ENCODE data around the gene MMP3. TPM values are rescaled to one million over a fixed set of nuclear protein-coding genes. Genes with fewer than 3 reads are reported as not detected.

The MMP3 gene
- polyA plus RNA-seq, 1 experiment = 2.1 TPM

DNA sequence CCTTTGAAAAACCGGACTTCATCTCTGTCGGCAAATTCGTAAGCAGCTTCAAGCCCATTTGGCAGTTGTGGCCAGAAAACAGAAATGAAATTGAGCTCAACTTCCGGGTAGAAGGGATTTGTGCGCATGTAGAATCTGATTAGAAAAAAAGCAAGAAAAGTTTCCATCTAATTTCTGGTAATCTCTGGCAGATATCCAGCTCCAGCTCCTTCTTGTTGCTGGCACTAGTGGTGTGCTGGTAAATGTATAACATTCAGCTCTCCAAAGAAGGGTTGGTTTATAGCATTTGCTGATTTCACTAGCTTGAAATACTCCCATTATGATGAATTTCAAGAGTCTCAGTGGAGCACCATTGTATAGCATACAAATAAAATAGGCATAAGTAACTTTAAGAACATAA, 50.8 kb downstream of the MMP3 start:
- ChIA-PET CTCF (interaction anchor here (1.0 to 2.0 kb wide), 2 partner anchors 12 to 122 kb away, joined by 3 to 7 read pairs; partner anchors contain the start of gene MMP10), POLR2A (no interaction called here)
- no peak overlapping the region for H3K27ac ChIP-seq (ENCODE audit: low read depth, low read length)
- TF ChIP-seq CTCF (IDR thresholded peaks at IDR 0.05; ENCODE audit: low read depth, low read length) = no peak
- no peaks in the 10 kb centered on the region for H3K27me3 ChIP-seq (ENCODE audit: control insufficient read depth, insufficient read depth, low read length)
- no peaks in the 10 kb centered on the region for H3K9me3 ChIP-seq (ENCODE audit: control insufficient read depth, insufficient read depth, low read length)
- no peak for DNase-seq (ENCODE audit: low read depth, low spot score)
- no peak overlapping the region for H3K4me3 ChIP-seq (ENCODE audit: low read depth, low read length)

- ChIA-PET CTCF (interaction anchor here (1.0 to 2.0 kb wide), 2 partner anchors 10 to 19 kb away, joined by 3 to 7 read pairs; partner anchors contain the start of gene MMP10), POLR2A (no interaction called here)
- H3K4me3 ChIP-seq (ENCODE audit: low read depth, low read length) = no peak overlapping the region
- no peaks in the 10 kb centered on the region for H3K27me3 ChIP-seq (ENCODE audit: control insufficient read depth, insufficient read depth, low read length)
- TF ChIP-seq CTCF (IDR thresholded peaks at IDR 0.05; ENCODE audit: low read depth, low read length) = no peak
- no peaks in the 10 kb centered on the region for H3K9me3 ChIP-seq (ENCODE audit: control insufficient read depth, insufficient read depth, low read length)
- DNase-seq (ENCODE audit: low read depth, low spot score) = no peak
- no peak overlapping the region for H3K27ac ChIP-seq (ENCODE audit: low read depth, low read length)
Measured at GRCh38 chr11:102791271-102792036, 52.0 kb downstream of the MMP3 start.

DNA sequence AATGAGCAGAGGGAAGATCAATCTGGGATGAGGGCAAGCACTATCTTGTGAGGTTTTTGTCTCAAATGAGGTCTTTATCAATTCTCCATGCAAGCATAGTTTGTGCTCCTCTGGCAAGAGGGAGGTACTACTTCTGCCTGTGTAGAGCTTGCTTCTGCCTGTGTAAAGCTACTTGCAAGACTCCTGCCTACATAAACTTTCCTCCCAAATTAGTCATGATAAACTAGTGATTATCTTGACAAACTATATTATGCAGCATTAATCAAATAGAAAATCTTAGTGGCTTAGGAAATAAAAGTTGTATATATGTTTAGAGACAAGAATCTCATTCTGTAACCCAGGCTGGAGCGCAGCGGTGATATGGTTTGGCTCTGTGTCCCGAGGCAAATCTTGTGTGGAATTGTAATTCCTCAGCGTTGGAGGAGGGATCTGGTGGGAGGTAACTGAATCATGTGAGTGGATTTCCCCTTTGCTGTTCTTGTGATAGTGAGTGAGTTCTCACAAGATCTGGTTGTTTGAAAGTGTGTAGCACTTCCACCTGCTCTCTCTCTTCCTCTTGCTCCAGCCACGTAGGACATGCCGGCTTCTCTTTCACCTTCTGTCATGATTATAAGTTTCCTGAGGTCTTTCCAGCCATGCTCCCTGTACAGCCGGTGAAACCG, 54.9 kb downstream of the MMP3 start:
- no peaks in the 10 kb centered on the region for H3K27me3 ChIP-seq (ENCODE audit: control insufficient read depth, insufficient read depth, low read length)
- CTCF ChIA-PET = no interaction called here
- no peaks in the 10 kb centered on the region for H3K9me3 ChIP-seq (ENCODE audit: control insufficient read depth, insufficient read depth, low read length)
- H3K4me3 ChIP-seq (ENCODE audit: low read depth, low read length) = no peak overlapping the region
- TF ChIP-seq CTCF (IDR thresholded peaks at IDR 0.05; ENCODE audit: low read depth, low read length) = no peak
- DNase-seq (ENCODE audit: low read depth, low spot score) = no peak
- H3K27ac ChIP-seq (ENCODE audit: low read depth, low read length) = no peak overlapping the region
- POLR2A ChIA-PET = no interaction called here

Other genes starting within 250 kb of the MMP3 start
- gene MMP20, start 218.3 kb downstream of the MMP3 start, polyA plus RNA-seq (2011; rRNA removed) = not detected in 2 replicates
- not detected in 2 replicates for gene MMP27, start 137.8 kb downstream of the MMP3 start, polyA plus RNA-seq (2011; rRNA removed)
- gene MMP8, start 118.7 kb downstream of the MMP3 start, polyA plus RNA-seq (2011; rRNA removed) = 0.04 TPM in 1 of 2 replicates, not detected in the other
- 0.87 and 0.97 TPM in 2 replicates for gene MMP10, start 63.0 kb downstream of the MMP3 start, polyA plus RNA-seq (2011; rRNA removed)
- 33.8 and 41.2 TPM in 2 replicates for gene MMP1, start 45.4 kb downstream of the MMP3 start, polyA plus RNA-seq (2011; rRNA removed)
- not detected in 2 replicates for gene MMP12, start 31.4 kb upstream of the MMP3 start, polyA plus RNA-seq (2011; rRNA removed)
- not detected in 2 replicates for gene MMP13, start 112.1 kb upstream of the MMP3 start, polyA plus RNA-seq (2011; rRNA removed)
- gene DCUN1D5, start 248.6 kb upstream of the MMP3 start, polyA plus RNA-seq (2011; rRNA removed) = 53.1 and 62.3 TPM in 2 replicates

All from AG04450 (cell line).